MM.1S (cell line): ENCODE measurements around the gene EGLN2.
"Not testable (repeated sequence)": the region's sequence is repeated elsewhere in the genome, so short reads cannot be mapped to it uniquely, and the experiment has no call there.

ENCODE experiments used
- DNase-seq: peaks from one replicate; pipeline ENCODE4 v3.0.0-alpha.2; 2015
- H2AFZ ChIP-seq: fragments of 300-600 bp; sonication (generic); 2 replicates; pipeline ENCODE4 v1.6.0; 2016; ENCODE audit warnings: antibody characterized with exemption, low read length
- H3F3A ChIP-seq: fragments of 300-600 bp; sonication (generic); 2 replicates; pipeline ENCODE4 v1.6.1; 2016; ENCODE audit warnings: mild to moderate bottlenecking, antibody characterized with exemption, low read length, moderate library complexity, mixed read lengths; ENCODE audit not compliant: insufficient read depth
- H3K27ac ChIP-seq: fragments of 300-600 bp; sonication (generic); 2 replicates; pipeline ENCODE4 v1.5.1; 2016; ENCODE audit warnings: mild to moderate bottlenecking, low read length
- H3K27me3 ChIP-seq: fragments of 300-600 bp; sonication (generic); replicated peaks from 2 replicates; pipeline ENCODE4 v1.6.0; 2016; ENCODE audit warnings: low read length; ENCODE audit not compliant: insufficient read depth
- H3K36me3 ChIP-seq: fragments of 300-600 bp; sonication (generic); replicated peaks from 2 replicates; pipeline ENCODE4 v1.6.1; 2016; ENCODE audit warnings: mild to moderate bottlenecking, low read length, mixed read lengths; ENCODE audit not compliant: insufficient read depth
- H3K4me1 ChIP-seq: fragments of 300-600 bp; sonication (generic); 2 replicates; pipeline ENCODE4 v1.6.1; 2016; ENCODE audit warnings: low read length, mixed read lengths
- H3K4me2 ChIP-seq: fragments of 300-600 bp; sonication (generic); 2 replicates; pipeline ENCODE4 v1.6.0; 2016; ENCODE audit warnings: low read depth, low read length
- H3K4me3 ChIP-seq: fragments of 300-600 bp; sonication (generic); 2 replicates; pipeline ENCODE4 v1.5.1; 2016; ENCODE audit warnings: low read length, mixed read lengths
- H3K79me2 ChIP-seq: fragments of 300-600 bp; sonication (generic); 2 replicates; pipeline ENCODE4 v1.6.1; 2016; ENCODE audit warnings: mixed run types, low read length, mixed read lengths
- H3K9ac ChIP-seq: fragments of 300-600 bp; sonication (generic); 2 replicates; pipeline ENCODE4 v1.6.1; 2016; ENCODE audit warnings: low read length, mixed read lengths
- H3K9me2 ChIP-seq: fragments of 300-600 bp; sonication (generic); replicated peaks from 2 replicates; pipeline ENCODE4 v1.6.1; 2016; ENCODE audit warnings: mild to moderate bottlenecking, low read length, mixed read lengths; ENCODE audit not compliant: insufficient read depth
- H3K9me3 ChIP-seq: fragments of 300-600 bp; sonication (generic); replicated peaks from 2 replicates; pipeline ENCODE4 v1.6.1; 2016; ENCODE audit warnings: mild to moderate bottlenecking, low read length, mixed read lengths; ENCODE audit not compliant: insufficient read depth
- H4K20me1 ChIP-seq: fragments of 300-600 bp; sonication (generic); 2 replicates; pipeline ENCODE4 v1.6.1; 2016; ENCODE audit warnings: mild to moderate bottlenecking, low read length, moderate library complexity, mixed read lengths; ENCODE audit not compliant: insufficient read depth
- CTCF ChIP-seq: fragments of 300-600 bp; sonication (generic); IDR thresholded peaks from 2 replicates; pipeline ENCODE4 v1.5.1; 2016; ENCODE audit warnings: antibody characterized with exemption, low read length, mixed read lengths
- EZH2 ChIP-seq: fragments of 300-600 bp; sonication (generic); optimal IDR thresholded peaks from 2 replicates; pipeline ENCODE3; 2017; ENCODE audit warnings: low read depth, mild to moderate bottlenecking, antibody characterized with exemption, low read length, mixed read lengths
- EZH2phosphoT487 ChIP-seq: fragments of 300-600 bp; sonication (generic); IDR thresholded peaks from 2 replicates; pipeline ENCODE4 v1.6.1; 2018; ENCODE audit warnings: antibody characterized with exemption, low read length

Gene EGLN2

GRCh38 chr19:40811478-40812341 lies 12.7 kb downstream of the EGLN2 start:
- no peak overlapping the region for H3K9ac ChIP-seq
- H3K9me2 ChIP-seq: no peaks in the 10 kb centered on the region
- H3K27me3 ChIP-seq: peaks cover 9% of the 10 kb centered on the region
- no peaks in the 10 kb centered on the region for H3K36me3 ChIP-seq
- no peak overlapping the region for H2AFZ ChIP-seq
- no peak for TF ChIP-seq EZH2phosphoT487
- TF ChIP-seq EZH2: no peak
- no peak for TF ChIP-seq CTCF
- H3K27ac ChIP-seq: no peak overlapping the region
- no peaks in the 10 kb centered on the region for H3K9me3 ChIP-seq
- H3K4me2 ChIP-seq: no peak overlapping the region
- H3F3A ChIP-seq: no peaks in the 10 kb centered on the region
- no peak overlapping the region for H3K4me3 ChIP-seq
- no peaks in the 10 kb centered on the region for H4K20me1 ChIP-seq
- no peak for DNase-seq
- H3K4me1 ChIP-seq: no peaks in the 10 kb centered on the region
- H3K79me2 ChIP-seq: no peaks in the 10 kb centered on the region

GRCh38 chr19:40812571-40812970 lies 13.6 kb downstream of the EGLN2 start:
- H3K27me3 ChIP-seq, H3K9me3 ChIP-seq, H3F3A ChIP-seq, H3K36me3 ChIP-seq, H2AFZ ChIP-seq, H3K9ac ChIP-seq, H3K4me3 ChIP-seq, H3K27ac ChIP-seq, H3K79me2 ChIP-seq, H3K4me1 ChIP-seq, H3K9me2 ChIP-seq, H4K20me1 ChIP-seq, H3K4me2 ChIP-seq, DNase-seq: not testable (repeated sequence)

GRCh38 chr19:40813182-40813581 lies 14.2 kb downstream of the EGLN2 start:
- no peak overlapping the region for H2AFZ ChIP-seq
- peaks cover 9% of the 10 kb centered on the region for H3K27me3 ChIP-seq
- no peaks in the 10 kb centered on the region for H3K4me1 ChIP-seq
- H3K4me3 ChIP-seq: no peak overlapping the region
- no peak for TF ChIP-seq CTCF
- no peak for TF ChIP-seq EZH2
- H3K36me3 ChIP-seq: no peaks in the 10 kb centered on the region
- H3F3A ChIP-seq: no peaks in the 10 kb centered on the region
- no peaks in the 10 kb centered on the region for H3K9me3 ChIP-seq
- no peak overlapping the region for H3K4me2 ChIP-seq
- no peaks in the 10 kb centered on the region for H3K9me2 ChIP-seq
- H3K9ac ChIP-seq: no peak overlapping the region
- H4K20me1 ChIP-seq: no peaks in the 10 kb centered on the region
- H3K27ac ChIP-seq: no peak overlapping the region
- H3K79me2 ChIP-seq: no peaks in the 10 kb centered on the region
- DNase-seq: no peak

- H3K4me3 ChIP-seq: no peak overlapping the region
- no peaks in the 10 kb centered on the region for H4K20me1 ChIP-seq
- H3K4me2 ChIP-seq: no peak overlapping the region
- H3K27me3 ChIP-seq: peaks cover 9% of the 10 kb centered on the region
- H3K9me3 ChIP-seq: no peaks in the 10 kb centered on the region
- no peaks in the 10 kb centered on the region for H3K36me3 ChIP-seq
- no peaks in the 10 kb centered on the region for H3F3A ChIP-seq
- no peaks in the 10 kb centered on the region for H3K9me2 ChIP-seq
- no peaks in the 10 kb centered on the region for H3K4me1 ChIP-seq
- H3K27ac ChIP-seq: no peak overlapping the region
- no peak for DNase-seq
- H3K9ac ChIP-seq: no peak overlapping the region
- TF ChIP-seq CTCF (no peak), EZH2phosphoT487 (no peak), EZH2 (no peak)
- H3K79me2 ChIP-seq: no peaks in the 10 kb centered on the region
- H2AFZ ChIP-seq: no peak overlapping the region
These were observed 16.2 kb downstream of the EGLN2 start for GRCh38 chr19:40815223-40815622.
